ENCODE data around the gene KIFC3. TPM values are rescaled to one million over a fixed set of nuclear protein-coding genes. Genes with fewer than 3 reads are reported as not detected.
"Not testable (repeated sequence)": the region's sequence is repeated elsewhere in the genome, so short reads cannot be mapped to it uniquely, and the experiment has no call there.

Gene KIFC3
- total RNA-seq, 1 donor from 2014 or later, result 39.3 TPM

DNA sequence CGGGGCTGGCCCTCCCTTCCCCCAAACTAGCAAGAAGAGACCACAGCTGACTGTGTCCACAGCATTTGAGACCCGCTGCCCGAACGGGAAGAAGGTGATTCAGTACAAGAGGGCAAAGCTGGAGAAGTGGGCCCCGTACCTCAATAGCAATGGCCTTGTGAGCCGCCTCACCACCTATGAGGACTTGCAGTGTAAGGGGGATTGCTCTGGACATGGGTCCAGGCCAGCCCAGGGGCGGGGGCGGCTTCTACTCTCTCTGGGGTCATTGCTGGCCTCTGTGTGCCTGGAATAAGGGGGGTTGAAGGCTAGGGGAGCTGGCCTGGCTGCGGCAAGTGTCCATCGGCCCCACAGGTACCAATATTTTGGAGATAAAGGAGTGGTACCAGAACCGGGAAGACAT lies 79.6 kb downstream of the KIFC3 start:
- no peak for DNase-seq (ENCODE audit: low spot score)

GRCh38 chr16:57722210-57722499 lies 80.1 kb downstream of the KIFC3 start:
- no peak for DNase-seq (ENCODE audit: low spot score)

DNA sequence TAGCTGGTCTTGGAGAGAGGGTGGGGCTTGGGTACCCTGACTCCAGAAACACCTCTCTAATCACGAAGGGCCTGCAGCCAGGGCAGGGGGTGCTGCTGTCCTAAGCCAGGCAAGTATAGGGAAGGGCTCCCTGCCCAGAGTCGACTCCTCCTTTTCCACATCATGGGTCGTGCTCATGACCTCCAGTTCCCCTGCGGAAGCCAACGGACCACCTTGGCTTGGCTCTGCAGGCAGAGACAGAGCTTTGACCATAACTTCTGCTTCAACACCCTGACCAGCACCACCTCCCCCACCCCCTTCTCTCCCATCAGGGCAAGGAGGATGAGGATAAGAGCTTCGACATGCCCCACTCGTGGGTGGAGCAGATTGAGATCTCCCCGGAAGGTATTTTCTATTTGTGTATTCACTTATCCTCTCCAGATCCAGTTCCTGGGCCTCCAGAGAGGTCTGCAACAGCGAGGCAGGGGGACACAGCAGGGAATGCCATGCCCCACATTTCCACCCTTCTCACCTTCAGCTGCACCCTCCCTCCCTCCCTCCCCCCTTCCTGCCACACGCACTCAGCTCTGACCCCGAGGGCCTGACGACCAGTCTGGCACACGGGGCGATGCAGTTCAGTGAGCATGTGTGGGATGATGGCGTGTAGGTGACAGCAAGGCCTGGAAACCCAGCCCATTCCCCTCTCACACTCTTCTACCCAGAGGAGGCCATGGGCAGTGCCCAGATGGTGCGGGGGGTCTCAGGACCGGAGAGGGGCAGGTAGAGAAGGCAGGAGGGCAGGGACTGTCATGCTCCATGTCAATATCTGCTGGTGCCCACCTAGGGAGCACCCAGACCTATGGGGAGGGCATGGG lies 80.7 kb downstream of the KIFC3 start:
- DNase-seq (ENCODE audit: low spot score), result no peak

GRCh38 chr16:57720142-57720575 lies 82.1 kb downstream of the KIFC3 start:
- peak; percentile 57 for DNase-seq (ENCODE audit: low spot score)

- no peak for DNase-seq (ENCODE audit: low spot score)
These were observed 88.2 kb downstream of the KIFC3 start for GRCh38 chr16:57714047-57714446.

GRCh38 chr16:57713596-57713995 lies 88.7 kb downstream of the KIFC3 start:
- no peak for DNase-seq (ENCODE audit: low spot score)

DNA sequence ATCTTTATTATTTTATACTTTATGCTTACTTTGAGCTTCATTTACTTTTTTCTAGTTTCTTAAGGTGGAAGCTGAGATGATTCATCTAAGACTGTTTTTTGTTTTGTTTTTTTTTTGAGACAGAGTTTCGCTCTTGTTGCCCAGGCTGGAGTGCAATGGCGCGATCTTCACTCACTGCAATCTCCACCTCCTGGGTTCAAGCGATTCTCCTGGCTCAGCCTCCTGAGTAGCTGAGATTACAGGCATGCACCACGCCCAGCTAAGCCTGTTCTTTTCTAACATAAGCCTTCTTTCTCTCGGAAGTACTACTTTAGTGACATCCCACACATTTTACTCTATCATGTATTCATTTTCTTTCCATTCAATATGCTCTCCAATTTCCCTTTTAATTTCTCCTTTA lies 89.7 kb downstream of the KIFC3 start:
- not testable (repeated sequence) for DNase-seq (ENCODE audit: low spot score)

GRCh38 chr16:57711993-57712392 lies 90.3 kb downstream of the KIFC3 start:
- no peak for DNase-seq (ENCODE audit: low spot score)

DNA sequence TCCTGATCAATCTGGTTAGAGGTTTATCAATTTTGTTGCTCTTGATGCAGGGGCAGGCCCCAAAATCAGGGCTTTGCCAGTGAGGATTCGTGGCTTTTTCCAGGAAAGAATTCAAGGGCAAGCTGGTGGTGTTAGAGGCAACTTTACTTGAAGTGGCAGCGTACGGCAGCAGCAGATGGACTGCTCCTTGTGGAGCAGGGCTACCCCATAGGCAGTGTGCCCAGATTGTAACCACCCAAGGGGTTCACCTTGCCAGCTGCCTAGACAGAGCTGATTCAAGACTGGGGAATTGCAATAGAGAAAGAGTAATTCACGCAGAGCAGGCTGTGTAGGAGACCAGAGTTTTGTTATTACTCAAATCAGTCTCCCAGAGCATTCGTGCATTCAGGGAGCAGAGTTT lies 90.9 kb downstream of the KIFC3 start:
- DNase-seq (ENCODE audit: low spot score), result no peak

DNA sequence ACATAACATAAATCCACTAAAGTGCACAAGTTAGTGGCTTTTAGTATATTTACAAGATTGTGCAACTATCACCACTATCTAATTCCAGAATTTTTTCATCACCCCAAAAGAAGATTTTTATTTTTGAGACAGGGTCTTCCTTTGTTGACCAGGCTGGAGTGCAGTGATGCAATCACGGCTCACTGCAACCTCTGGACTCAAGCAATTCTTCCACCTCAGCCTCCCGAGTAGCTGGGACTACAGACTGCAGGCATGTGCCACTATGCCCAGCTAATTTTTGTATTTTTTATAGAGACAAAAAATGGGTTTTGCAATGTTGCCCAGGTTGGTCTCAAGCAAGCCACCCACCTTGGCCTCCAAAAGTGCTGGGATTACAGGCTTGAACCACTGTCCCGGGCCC lies 92.6 kb downstream of the KIFC3 start:
- no peak for DNase-seq (ENCODE audit: low spot score)

Other genes with a start within 250 kb of the KIFC3 start
- gene ADGRG1, start 173.9 kb downstream of the KIFC3 start, total RNA-seq, result 312 TPM
- gene ADGRG3, start 134.2 kb downstream of the KIFC3 start, total RNA-seq, result 0.60 TPM
- gene DRC7, start 107.7 kb downstream of the KIFC3 start, total RNA-seq, result 1.9 TPM
- 23.4 TPM for gene KATNB1, start 66.7 kb downstream of the KIFC3 start, total RNA-seq
- 0.29 TPM for gene CNGB1, start 168.6 kb upstream of the KIFC3 start, total RNA-seq
- 12.1 TPM for gene ZNF319, start 198.2 kb upstream of the KIFC3 start, total RNA-seq
- gene USB1, start 198.9 kb upstream of the KIFC3 start, total RNA-seq, result 42.4 TPM
- 109 TPM for gene MMP15, start 223.3 kb upstream of the KIFC3 start, total RNA-seq

Measured in mucosa of gallbladder (tissue), 1 donor.